ENCODE measurements around the gene MECR.

GRCh38 chr1:29255134-29255666 is 24.5 kb upstream of the MECR start:
- no peak for TF ChIP-seq CTCF (conservative IDR thresholded peaks at IDR 0.05 in 1 of 2, IDR thresholded peaks at IDR 0.05 in 1 of 2; ENCODE audit: extremely low read depth in 1 of 2, insufficient read depth in 1 of 2, low read depth in 1 of 2, low read length in 2 of 2)
- no peak for TF ChIP-seq EZH2 (IDR thresholded peaks at IDR 0.05; ENCODE audit: borderline replicate concordance, low read length)

Measured in mammary epithelial cell (primary cell).